ENCODE data around the gene LEMD3.

LEMD3 gene

DNA sequence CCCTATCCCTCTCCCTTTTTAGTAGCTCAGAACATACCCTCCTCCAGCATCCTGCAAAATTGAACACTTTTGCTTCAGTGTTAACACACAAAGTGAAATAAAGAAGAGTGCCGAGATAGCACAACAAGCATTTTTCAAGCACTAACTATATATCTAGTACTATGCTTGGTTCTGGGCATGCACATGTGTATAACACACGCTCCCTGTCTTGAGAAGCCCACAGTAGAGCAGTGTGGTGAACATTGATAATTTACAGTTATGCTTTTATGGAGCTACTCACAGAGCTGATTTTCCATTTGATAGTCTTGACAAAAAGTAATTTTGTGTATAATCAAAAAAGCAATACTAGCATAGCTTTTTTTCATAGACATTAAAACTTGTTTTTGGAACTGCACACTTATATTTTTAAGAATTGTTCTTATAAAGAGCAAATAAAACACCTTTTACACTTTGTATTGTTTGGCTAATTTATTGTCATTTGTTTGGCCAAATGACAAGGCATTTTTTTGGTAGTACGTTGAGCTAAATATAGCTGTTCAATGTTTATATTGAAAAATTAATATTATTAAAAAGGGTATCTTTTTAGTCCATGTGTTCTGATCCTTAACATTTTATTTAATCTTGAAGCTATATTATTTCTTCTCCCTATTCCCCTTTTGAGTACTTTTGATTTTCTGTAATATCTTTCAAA is 39.7 kb downstream of the LEMD3 start:
- Histone ChIP-seq H3K27ac (peak overlapping the region; percentile 43), H3K4me3 (ENCODE audit: low read depth in 1 of 2, low read length in 1 of 2) (no peak overlapping the region), H3K27me3 (no peaks in the 10 kb centered on the region), H3K9me3 (no peaks in the 10 kb centered on the region), H3K36me3 (peaks cover 4% of the 10 kb centered on the region), H3K4me1 (ENCODE audit: control insufficient read depth in 1 of 2, insufficient read depth in 1 of 2, low read depth in 1 of 2, low read length in 1 of 2) (peaks cover 60 to 61% of the 10 kb centered on the region in 2 experiments)
- TF ChIP-seq CTCF (IDR thresholded peaks at IDR 0.05), result no peak

- peaks cover 4% of the 10 kb centered on the region for H3K36me3 ChIP-seq
- TF ChIP-seq CTCF (IDR thresholded peaks at IDR 0.05), result no peak
- H3K27me3 ChIP-seq, result no peaks in the 10 kb centered on the region
- no peak overlapping the region for H3K4me3 ChIP-seq (ENCODE audit: low read depth in 1 of 2, low read length in 1 of 2)
- peak overlapping the region; percentile 43 for H3K27ac ChIP-seq
- H3K4me1 ChIP-seq (ENCODE audit: control insufficient read depth in 1 of 2, insufficient read depth in 1 of 2, low read depth in 1 of 2, low read length in 1 of 2), result peaks cover 54 to 56% of the 10 kb centered on the region in 2 experiments
- no peaks in the 10 kb centered on the region for H3K9me3 ChIP-seq
Measured at GRCh38 chr12:65209655-65210043, 40.3 kb downstream of the LEMD3 start.

DNA sequence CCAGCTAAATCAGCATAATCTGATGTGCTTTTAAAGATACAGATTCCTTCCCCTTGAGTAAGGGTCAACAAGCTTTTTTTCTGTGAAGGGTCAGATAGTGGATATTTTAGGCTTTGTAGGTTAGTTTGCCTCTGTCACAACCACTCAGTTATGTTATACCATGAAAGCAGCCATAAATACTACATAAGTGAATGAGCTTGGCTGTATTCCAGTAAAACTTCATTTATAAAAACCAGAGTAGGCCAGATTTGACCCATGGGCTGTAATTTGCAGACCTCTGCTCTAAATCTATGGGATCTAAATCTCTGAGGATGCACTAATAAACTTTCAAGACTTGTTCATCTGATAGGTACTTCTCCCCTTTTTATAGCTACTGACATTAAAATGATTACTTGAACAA is 47.7 kb downstream of the LEMD3 start:
- Histone ChIP-seq H3K27ac (no peak overlapping the region), H3K9me3 (no peaks in the 10 kb centered on the region)

DNA sequence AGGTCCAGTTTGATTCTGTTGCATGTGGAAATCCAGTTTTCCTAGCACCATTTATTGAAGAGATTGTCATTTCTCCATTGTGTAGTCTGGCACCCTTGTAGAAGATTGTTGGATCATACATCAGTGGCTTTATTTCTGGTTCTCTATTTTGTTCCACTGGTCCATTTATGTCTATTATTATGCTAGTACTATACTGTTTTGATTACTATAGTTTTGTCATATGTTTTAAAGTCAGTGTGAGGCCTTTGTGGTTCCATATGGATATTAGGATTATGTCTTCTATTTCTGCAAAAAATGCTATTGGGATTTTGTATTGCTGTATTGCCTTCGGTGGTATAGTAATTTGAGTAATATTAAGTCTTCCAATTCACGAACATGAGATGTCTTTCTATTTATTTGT is 51.4 kb downstream of the LEMD3 start:
- H3K9me3 ChIP-seq, result no peaks in the 10 kb centered on the region
- H3K27ac ChIP-seq, result no peak overlapping the region
- no peak overlapping the region for H3K4me3 ChIP-seq (ENCODE audit: low read depth in 1 of 2, low read length in 1 of 2)
- peaks cover 20% of the 10 kb centered on the region for H3K36me3 ChIP-seq
- TF ChIP-seq CTCF (IDR thresholded peaks at IDR 0.05), result no peak
- H3K27me3 ChIP-seq, result no peaks in the 10 kb centered on the region
- no peaks in the 10 kb centered on the region for H3K4me1 ChIP-seq (ENCODE audit: control insufficient read depth in 1 of 2, insufficient read depth in 1 of 2, low read depth in 1 of 2, low read length in 1 of 2)

More for the DNA sequence above, 47.7 kb downstream of the LEMD3 start:
- H3K4me1 ChIP-seq (ENCODE audit: control insufficient read depth in 1 of 2, insufficient read depth in 1 of 2, low read depth in 1 of 2, low read length in 1 of 2), result no peaks in the 10 kb centered on the region
- H3K27me3 ChIP-seq, result no peaks in the 10 kb centered on the region
- no peak overlapping the region for H3K4me3 ChIP-seq (ENCODE audit: low read depth in 1 of 2, low read length in 1 of 2)
- TF ChIP-seq CTCF (IDR thresholded peaks at IDR 0.05), result no peak
- H3K36me3 ChIP-seq, result peaks cover 21% of the 10 kb centered on the region

- Histone ChIP-seq H3K27ac (no peak overlapping the region), H3K4me1 (ENCODE audit: control insufficient read depth in 1 of 2, insufficient read depth in 1 of 2, low read depth in 1 of 2, low read length in 1 of 2) (peaks cover 0 to 4% of the 10 kb centered on the region in 2 experiments), H3K27me3 (no peaks in the 10 kb centered on the region), H3K4me3 (ENCODE audit: low read depth in 1 of 2, low read length in 1 of 2) (no peak overlapping the region), H3K9me3 (no peaks in the 10 kb centered on the region), H3K36me3 (peaks cover 8% of the 10 kb centered on the region)
- TF ChIP-seq CTCF (IDR thresholded peaks at IDR 0.05), result no peak
Measured at GRCh38 chr12:65229441-65229840, 60.1 kb downstream of the LEMD3 start.

Measured in neutrophil (primary cell).